GM19467 (cell line): Measurements from ENCODE around the gene CA4.
"Not testable (repeated sequence)": the region's sequence is repeated elsewhere in the genome, so short reads cannot be mapped to it uniquely, and the experiment has no call there.

Source experiments
- ATAC-seq: cut with Tn5 transposase; IDR thresholded peaks from one replicate; pipeline ENCODE4 v1.9.1; 2021; ENCODE audit warnings: mild to moderate bottlenecking, moderate library complexity; ENCODE audit not compliant: unreplicated experiment

CA4 gene

GRCh38 chr17:60171753-60172079 is 21.9 kb downstream of the CA4 start:
- no peak for ATAC-seq

DNA sequence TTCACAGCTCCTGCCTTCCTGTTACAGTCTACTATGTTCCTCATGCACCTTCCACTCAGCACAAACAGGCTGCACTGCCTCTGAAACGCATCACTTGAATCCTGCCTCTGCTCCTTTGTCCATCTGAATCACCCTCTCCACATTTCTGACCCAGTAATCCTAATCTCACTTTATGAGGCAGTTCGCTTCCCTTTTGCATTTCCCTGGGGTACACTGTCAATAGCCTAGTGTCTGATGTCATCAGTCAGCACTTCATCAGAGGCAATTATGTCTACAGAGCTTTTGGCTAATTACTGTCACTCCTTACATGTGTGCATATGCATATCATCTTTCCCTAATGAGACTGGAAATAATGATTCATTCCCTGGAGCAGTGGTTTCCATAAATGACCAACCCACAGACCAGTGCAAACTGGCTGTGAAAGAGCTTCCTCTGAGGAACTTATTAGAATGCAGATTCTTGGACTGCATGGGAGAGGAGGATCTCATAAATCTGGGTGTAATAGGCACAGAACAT is 23.6 kb downstream of the CA4 start:
- no peak for ATAC-seq

DNA sequence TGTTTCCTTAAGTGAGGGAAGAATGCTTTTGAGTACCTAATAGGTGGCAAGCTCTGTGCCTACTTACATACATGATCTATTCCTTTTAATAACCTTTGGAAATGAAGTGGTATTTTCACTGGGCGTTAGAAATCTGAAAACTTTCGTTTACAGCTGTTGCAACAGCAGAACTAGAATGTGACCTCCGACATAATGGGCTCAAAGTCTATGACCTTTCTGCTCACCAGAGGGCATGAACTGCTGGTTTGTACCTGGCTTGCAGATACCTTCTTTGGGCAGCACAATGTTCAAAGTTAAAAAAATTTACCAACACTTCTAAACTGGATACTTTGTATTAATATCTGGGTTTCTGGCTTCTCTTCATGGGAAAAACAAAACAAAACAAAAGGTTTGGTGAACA is 24.3 kb downstream of the CA4 start:
- ATAC-seq: no peak

DNA sequence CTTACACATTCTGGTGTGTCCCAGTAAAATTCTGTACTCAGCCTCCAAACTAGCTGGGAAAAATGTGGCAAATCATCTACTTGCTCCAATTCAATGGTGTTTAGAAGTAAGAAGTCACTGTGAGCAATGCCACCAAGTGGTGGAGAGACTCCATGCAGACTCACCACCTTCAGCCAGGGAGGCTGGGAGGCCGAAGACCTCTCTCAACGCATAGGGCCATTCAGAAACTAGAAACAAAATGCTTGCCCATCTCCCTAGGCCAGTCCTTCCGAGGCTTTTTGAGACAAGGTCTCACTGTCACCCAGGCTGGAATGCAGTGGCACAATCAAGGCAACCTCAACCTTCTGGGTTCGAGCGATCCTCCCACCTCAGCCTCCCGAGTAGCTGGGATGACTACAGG is 25.0 kb downstream of the CA4 start:
- ATAC-seq: not testable (repeated sequence)

GRCh38 chr17:60176763-60177162 is 27.0 kb downstream of the CA4 start:
- not testable (repeated sequence) for ATAC-seq

DNA sequence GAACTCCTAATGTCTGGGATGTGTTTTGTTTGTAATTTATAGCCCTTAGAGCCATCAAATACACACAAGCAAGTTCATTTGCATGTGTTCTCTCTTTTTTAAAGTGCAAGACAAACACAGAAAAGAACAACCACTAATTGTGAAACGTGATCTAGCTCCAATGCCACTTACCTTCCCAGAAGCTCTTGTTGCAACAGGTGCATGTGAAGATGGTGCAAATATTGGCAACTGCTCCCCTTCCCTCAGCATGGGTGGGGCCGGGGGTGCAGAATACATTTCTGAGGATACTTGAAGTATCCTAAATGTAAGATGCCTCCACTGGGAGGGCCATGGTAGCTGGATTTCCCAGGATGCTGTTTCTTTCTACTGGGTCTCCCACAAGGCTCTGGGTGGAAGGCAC is 28.4 kb downstream of the CA4 start:
- ATAC-seq: not testable (repeated sequence)

DNA sequence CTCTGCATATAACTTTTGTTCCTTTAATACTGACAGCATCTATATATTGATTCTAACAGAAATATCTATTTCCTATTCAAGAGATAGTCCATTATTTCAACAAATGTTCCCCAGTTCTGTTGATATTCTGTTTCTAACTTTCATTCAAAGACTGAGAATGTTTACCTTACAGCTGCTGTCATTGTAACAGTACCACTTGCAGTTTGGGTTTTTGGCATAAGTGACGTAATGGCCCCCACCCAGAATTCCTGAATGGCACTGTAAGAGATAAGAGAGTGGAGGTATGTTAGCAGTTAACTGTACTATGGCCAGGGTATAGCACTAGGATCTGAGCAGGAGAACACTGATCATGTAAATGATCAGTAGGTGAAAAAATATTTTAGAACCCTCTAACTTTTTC is 30.6 kb downstream of the CA4 start:
- ATAC-seq: not testable (repeated sequence)

DNA sequence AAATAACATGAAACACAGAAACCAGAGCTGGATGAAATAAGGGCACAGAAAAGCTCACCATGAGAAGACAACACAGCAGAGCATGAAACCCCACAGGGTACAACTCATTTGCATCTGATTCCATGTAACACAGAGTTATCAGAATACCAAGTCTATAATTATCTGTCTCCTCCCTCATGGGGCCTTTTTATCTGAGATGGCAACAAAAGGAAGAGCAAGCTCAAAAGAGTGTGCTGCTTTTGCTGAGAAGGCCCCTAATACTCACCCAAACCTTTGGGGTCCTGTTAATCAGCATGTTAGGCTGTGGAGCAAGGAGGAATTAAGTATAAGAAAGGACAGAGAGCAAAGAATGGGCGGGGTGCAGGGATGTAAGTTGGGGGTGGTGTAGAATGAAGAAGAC is 36.6 kb downstream of the CA4 start:
- not testable (repeated sequence) for ATAC-seq

DNA sequence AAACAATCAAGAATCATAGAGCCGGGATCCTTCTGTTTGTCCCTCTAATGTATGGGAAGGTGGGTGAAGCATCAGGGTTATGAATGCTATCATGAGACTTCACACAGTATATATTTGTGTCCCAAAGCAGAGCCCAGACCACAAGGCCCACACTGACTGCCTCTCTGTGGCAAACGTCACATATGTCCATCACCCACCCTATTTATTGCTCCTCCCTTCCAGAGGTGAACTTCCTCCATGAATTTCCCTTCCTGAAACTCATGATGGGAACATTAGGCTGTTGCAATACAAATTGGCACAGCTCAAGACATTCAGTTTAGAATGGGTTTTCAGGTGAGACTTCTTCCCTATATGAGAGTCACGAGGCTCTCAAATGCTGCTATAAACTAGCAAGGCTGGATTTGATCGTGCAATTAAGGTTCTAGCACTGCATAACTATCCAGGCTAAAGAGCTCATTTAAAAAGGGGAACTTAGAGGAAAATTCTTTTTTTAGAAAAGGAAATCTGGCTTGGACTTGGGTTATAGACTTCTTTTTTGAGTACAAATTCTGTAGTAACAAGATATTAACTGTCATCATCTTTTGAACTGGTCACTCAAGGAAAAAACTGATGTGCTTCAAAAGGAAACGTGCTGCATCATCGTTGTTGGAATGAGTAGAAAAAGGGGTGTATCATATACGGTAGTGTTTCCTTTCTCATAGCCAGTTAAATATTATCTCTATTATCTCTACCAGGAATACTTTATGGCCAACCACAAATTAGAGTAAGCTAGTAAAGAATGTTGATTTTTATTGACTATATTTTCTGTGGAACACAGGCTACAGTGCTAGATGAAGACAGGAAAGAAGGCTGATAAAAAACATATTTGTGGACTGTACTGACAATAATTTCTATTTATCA is 37.3 kb downstream of the CA4 start:
- ATAC-seq: not testable (repeated sequence)

- ATAC-seq: no peak
These were observed 39.0 kb downstream of the CA4 start for GRCh38 chr17:60188759-60189158.

- not testable (repeated sequence) for ATAC-seq
These were observed 40.3 kb downstream of the CA4 start for GRCh38 chr17:60190032-60190431.

- not testable (repeated sequence) for ATAC-seq
These were observed 43.3 kb downstream of the CA4 start for GRCh38 chr17:60193032-60193431.

DNA sequence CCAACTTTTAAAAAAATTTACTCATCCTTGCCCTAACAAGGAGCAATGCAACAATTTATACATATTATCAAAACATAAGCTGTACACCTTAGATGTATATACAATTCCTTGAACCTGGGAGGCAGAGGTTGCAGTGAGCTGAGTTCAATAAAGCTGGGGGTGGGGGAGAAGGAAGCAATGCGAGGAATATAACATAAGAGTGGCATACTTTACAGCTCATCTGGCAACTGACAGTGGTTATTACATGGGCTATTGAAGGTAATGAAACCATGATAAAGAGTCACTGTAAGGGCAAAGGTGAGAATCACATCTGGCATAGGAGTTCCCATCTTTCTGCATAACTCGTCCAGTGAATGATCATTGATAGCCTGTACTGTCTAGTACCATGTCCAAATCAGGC is 43.7 kb downstream of the CA4 start:
- no peak for ATAC-seq

GRCh38 chr17:60194141-60194540 is 44.4 kb downstream of the CA4 start:
- not testable (repeated sequence) for ATAC-seq

- ATAC-seq: not testable (repeated sequence)
These were observed 48.9 kb downstream of the CA4 start for GRCh38 chr17:60198630-60199029.

DNA sequence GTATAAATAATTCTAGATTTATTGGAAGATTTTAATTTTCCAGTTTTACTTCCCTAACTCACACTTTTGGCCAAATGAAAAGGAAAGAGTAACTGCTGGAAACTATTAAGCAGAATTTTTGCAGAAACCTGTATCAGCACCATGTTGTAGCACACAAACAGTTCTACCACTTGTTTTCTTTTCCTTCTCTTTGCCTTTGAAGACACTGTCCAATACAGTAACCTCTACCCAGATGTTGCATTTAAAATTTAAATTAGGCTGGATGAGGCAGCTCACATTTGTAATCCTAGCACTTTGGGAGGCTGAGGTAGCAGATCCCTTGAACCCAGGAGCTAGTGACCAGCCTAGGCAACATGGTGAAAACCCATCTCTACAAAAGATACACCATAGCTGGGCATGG is 56.0 kb downstream of the CA4 start:
- ATAC-seq: not testable (repeated sequence)

GRCh38 chr17:60208302-60208701 is 58.5 kb downstream of the CA4 start:
- ATAC-seq: not testable (repeated sequence)
